Fibroblast of skin of scalp (primary cell): ENCODE data around the gene ATP13A3.

ENCODE experiments used
- DNase-seq: peaks from one replicate; pipeline ENCODE4 v3.0.0-alpha.2; 2013

ATP13A3 gene

GRCh38 chr3:194439881-194440550 is 46.8 kb downstream of the ATP13A3 start:
- no peak for DNase-seq

- DNase-seq: no peak
Measured at GRCh38 chr3:194434503-194434902, 52.3 kb downstream of the ATP13A3 start.

GRCh38 chr3:194431554-194431953 is 55.2 kb downstream of the ATP13A3 start:
- no peak for DNase-seq

- DNase-seq: no peak
Measured at GRCh38 chr3:194425399-194425798, 61.4 kb downstream of the ATP13A3 start.

- no peak for DNase-seq
Measured at GRCh38 chr3:194424953-194425352, 61.8 kb downstream of the ATP13A3 start.

- DNase-seq: no peak
Measured at GRCh38 chr3:194424373-194424772, 62.4 kb downstream of the ATP13A3 start.

- DNase-seq: no peak
Measured at GRCh38 chr3:194423317-194423716, 63.5 kb downstream of the ATP13A3 start.

- peak; percentile 14 for DNase-seq
Measured at GRCh38 chr3:194422188-194422587, 64.6 kb downstream of the ATP13A3 start.

GRCh38 chr3:194418671-194419070 is 68.1 kb downstream of the ATP13A3 start:
- no peak for DNase-seq

- no peak for DNase-seq
Measured at GRCh38 chr3:194407423-194407822, 79.4 kb downstream of the ATP13A3 start.

GRCh38 chr3:194405766-194406165 is 81.0 kb downstream of the ATP13A3 start:
- DNase-seq: no peak

GRCh38 chr3:194404365-194405140 is 82.2 kb downstream of the ATP13A3 start:
- DNase-seq: peak; percentile 68

- DNase-seq: no peak
Measured at GRCh38 chr3:194401868-194402329, 84.9 kb downstream of the ATP13A3 start.

GRCh38 chr3:194401346-194401745 is 85.5 kb downstream of the ATP13A3 start:
- DNase-seq: no peak

GRCh38 chr3:194399874-194400411 is 86.9 kb downstream of the ATP13A3 start:
- no peak for DNase-seq

GRCh38 chr3:194399166-194399565 is 87.6 kb downstream of the ATP13A3 start, which contains the start of gene GP5:
Gene GP5, minus strand, starts transcription at chr3:194399266. Its CDS starts 984 bp downstream, at chr3:194398282.
- no peak for DNase-seq

- DNase-seq: peak; percentile 25
Measured at GRCh38 chr3:194397757-194398312, 89.0 kb downstream of the ATP13A3 start.

GRCh38 chr3:194396859-194397756 is 89.7 kb downstream of the ATP13A3 start:
- DNase-seq: no peak

GRCh38 chr3:194396539-194396858 is 90.3 kb downstream of the ATP13A3 start:
- DNase-seq: no peak

GRCh38 chr3:194395778-194396538 is 90.8 kb downstream of the ATP13A3 start:
- no peak for DNase-seq

GRCh38 chr3:194395212-194395611 is 91.6 kb downstream of the ATP13A3 start:
- DNase-seq: peak; percentile 28

- no peak for DNase-seq
Measured at GRCh38 chr3:194392576-194392975, 94.2 kb downstream of the ATP13A3 start.
